ENCODE measurements around the gene C17orf107. TPM values are rescaled to one million over a fixed set of nuclear protein-coding genes. Genes with fewer than 3 reads are reported as not detected.

Gene C17orf107
- total RNA-seq, 1 experiment from 2014 or later: 1.7 TPM

- DNase-seq (ENCODE audit: low read depth, low spot score) (no peak), ATAC-seq (no peak)
- H3K9me3 ChIP-seq (ENCODE audit: control insufficient read depth in 1 of 2, insufficient read depth in 1 of 2, low read depth in 1 of 2, low read length in 2 of 2): no peaks in the 10 kb centered on the region
- H3K4me3 ChIP-seq (replicated peaks in 1 of 2; ENCODE audit: low read depth in 1 of 2, low read length in 2 of 2): no peak overlapping the region
- POLR2A ChIA-PET: no interaction called here
- BruUV-seq (replicated peaks): no TSS peak
- peaks cover 10 to 11% of the 10 kb centered on the region in 2 experiments; a peak in 3 of 4 replicates for H3K36me3 ChIP-seq (ENCODE audit: control insufficient read depth in 1 of 2, insufficient read depth in 2 of 2, low read length in 2 of 2)
- H3K4me2 ChIP-seq (ENCODE audit: low read length): no peak overlapping the region
- H3K27me3 ChIP-seq (ENCODE audit: insufficient read depth, low read length): no peaks in the 10 kb centered on the region
- no peaks in the 10 kb centered on the region for H4K20me1 ChIP-seq (ENCODE audit: insufficient read depth)
- H3K79me2 ChIP-seq (ENCODE audit: insufficient read depth, low read length): 0 out of 2 replicates have a peak, but pooled peaks cover 3% of the 10 kb centered on the region
- H2AFZ ChIP-seq (ENCODE audit: low read depth, low read length, poor library complexity, severe bottlenecking): no peak overlapping the region
- no peak overlapping the region for H3K27ac ChIP-seq (ENCODE audit: low read depth, low read length)
- RAD21 ChIA-PET (ENCODE audit: low non-redundant PET in 1 of 2, low total read pairs in 2 of 2, uncharacterized antibody in 2 of 2, unreplicated experiment in 2 of 2): no interaction called here
- intact Hi-C loops (cut with micrococcal nuclease): loop anchor here (10.0 kb wide), 1 partner anchor 46 kb away; the partner anchor contains the start of gene MINK1
- no peaks in the 10 kb centered on the region for H3K9me2 ChIP-seq (ENCODE audit: insufficient read depth)
- CTCF ChIA-PET: interaction anchor here (0.9 to 1.5 kb wide), 2 partner anchors 93 to 171 kb away, joined by 3 to 4 read pairs; partner anchors contain the start of gene ARRB2
- no peak overlapping the region for H3K9ac ChIP-seq (ENCODE audit: low read length)
- H3K4me1 ChIP-seq (ENCODE audit: control insufficient read depth in 1 of 2, insufficient read depth in 2 of 2, low read length in 2 of 2): no peaks in the 10 kb centered on the region
- TF ChIP-seq MAX (IDR thresholded peaks at IDR 0.05) (no peak), TCF7L2 (IDR thresholded peaks at IDR 0.05; ENCODE audit: borderline replicate concordance, extremely low read depth, insufficient read depth, insufficient read length) (no peak), RAD21 (IDR thresholded peaks at IDR 0.05; ENCODE audit: low read depth) (no peak), YY1 (IDR thresholded peaks at IDR 0.05; ENCODE audit: extremely low read depth, insufficient replicate concordance, low read depth, low read length) (no peak), SP1 (IDR thresholded peaks at IDR 0.05; ENCODE audit: low read depth) (no peak), ZBTB33 (IDR thresholded peaks at IDR 0.05; ENCODE audit: extremely low read depth, insufficient replicate concordance, low read length) (no peak), EGR1 (IDR thresholded peaks at IDR 0.05; ENCODE audit: low read depth) (no peak), JUND (IDR thresholded peaks at IDR 0.05) (no peak), POLR2AphosphoS5 (IDR thresholded peaks at IDR 0.05; ENCODE audit: low read depth, low read length) (no peak)
- TF ChIP-seq, protein P1, sequence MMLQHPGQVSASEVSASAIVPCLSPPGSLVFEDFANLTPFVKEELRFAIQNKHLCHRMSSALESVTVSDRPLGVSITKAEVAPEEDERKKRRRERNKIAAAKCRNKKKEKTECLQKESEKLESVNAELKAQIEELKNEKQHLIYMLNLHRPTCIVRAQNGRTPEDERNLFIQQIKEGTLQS (IDR thresholded peaks at IDR 0.05): no peak
- TF ChIP-seq, protein P2, sequence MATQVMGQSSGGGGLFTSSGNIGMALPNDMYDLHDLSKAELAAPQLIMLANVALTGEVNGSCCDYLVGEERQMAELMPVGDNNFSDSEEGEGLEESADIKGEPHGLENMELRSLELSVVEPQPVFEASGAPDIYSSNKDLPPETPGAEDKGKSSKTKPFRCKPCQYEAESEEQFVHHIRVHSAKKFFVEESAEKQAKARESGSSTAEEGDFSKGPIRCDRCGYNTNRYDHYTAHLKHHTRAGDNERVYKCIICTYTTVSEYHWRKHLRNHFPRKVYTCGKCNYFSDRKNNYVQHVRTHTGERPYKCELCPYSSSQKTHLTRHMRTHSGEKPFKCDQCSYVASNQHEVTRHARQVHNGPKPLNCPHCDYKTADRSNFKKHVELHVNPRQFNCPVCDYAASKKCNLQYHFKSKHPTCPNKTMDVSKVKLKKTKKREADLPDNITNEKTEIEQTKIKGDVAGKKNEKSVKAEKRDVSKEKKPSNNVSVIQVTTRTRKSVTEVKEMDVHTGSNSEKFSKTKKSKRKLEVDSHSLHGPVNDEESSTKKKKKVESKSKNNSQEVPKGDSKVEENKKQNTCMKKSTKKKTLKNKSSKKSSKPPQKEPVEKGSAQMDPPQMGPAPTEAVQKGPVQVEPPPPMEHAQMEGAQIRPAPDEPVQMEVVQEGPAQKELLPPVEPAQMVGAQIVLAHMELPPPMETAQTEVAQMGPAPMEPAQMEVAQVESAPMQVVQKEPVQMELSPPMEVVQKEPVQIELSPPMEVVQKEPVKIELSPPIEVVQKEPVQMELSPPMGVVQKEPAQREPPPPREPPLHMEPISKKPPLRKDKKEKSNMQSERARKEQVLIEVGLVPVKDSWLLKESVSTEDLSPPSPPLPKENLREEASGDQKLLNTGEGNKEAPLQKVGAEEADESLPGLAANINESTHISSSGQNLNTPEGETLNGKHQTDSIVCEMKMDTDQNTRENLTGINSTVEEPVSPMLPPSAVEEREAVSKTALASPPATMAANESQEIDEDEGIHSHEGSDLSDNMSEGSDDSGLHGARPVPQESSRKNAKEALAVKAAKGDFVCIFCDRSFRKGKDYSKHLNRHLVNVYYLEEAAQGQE (IDR thresholded peaks at IDR 0.05; ENCODE audit: low read depth): no peak
These were observed 18.5 kb upstream of the C17orf107 start for GRCh38 chr17:4880857-4881256.
